SK-MEL-5 (cell line): ENCODE data around the gene FCN3. TPM values are rescaled to one million over a fixed set of nuclear protein-coding genes. Genes with fewer than 3 reads are reported as not detected.
"Not testable (repeated sequence)": the region's sequence is repeated elsewhere in the genome, so short reads cannot be mapped to it uniquely, and the experiment has no call there.

ENCODE experiments used
- DNase-seq: peaks from one replicate; pipeline ENCODE4 v3.0.0-alpha.2; 2016; ENCODE audit warnings: low read depth, low spot score
- in situ Hi-C: cut with HindIII; loops from 2 replicates; pipeline ENCODE4 v1.10.0; 2016; ENCODE audit warnings: low sequenced_read_pairs, high pct_unique_total_duplicates, low pct_unique_long_range_greater_than_20kb
- polyA plus RNA-seq, 2 experiments: library from polyadenylated mRNA; depleted of rRNA; stranded (reverse); fragments of >200 nt; gene quantifications; 2 replicates each; pipeline ENCODE4 v1.2.3, GENCODE V29; 2015
- total RNA-seq: library from RNA; depleted of rRNA; stranded (reverse); fragments of >200 nt; shearing (Covaris generic); gene quantifications from 2 replicates; pipeline ENCODE4 v1.2.3, GENCODE V29; 2014; rRNA removed

FCN3 gene
- not detected in 2 replicates for total RNA-seq
- polyA plus RNA-seq (2015; cell fraction: cytosol; rRNA removed) = not detected in 2 replicates
- not detected in 2 replicates for polyA plus RNA-seq (2015; cell fraction: nucleus; rRNA removed)

DNA sequence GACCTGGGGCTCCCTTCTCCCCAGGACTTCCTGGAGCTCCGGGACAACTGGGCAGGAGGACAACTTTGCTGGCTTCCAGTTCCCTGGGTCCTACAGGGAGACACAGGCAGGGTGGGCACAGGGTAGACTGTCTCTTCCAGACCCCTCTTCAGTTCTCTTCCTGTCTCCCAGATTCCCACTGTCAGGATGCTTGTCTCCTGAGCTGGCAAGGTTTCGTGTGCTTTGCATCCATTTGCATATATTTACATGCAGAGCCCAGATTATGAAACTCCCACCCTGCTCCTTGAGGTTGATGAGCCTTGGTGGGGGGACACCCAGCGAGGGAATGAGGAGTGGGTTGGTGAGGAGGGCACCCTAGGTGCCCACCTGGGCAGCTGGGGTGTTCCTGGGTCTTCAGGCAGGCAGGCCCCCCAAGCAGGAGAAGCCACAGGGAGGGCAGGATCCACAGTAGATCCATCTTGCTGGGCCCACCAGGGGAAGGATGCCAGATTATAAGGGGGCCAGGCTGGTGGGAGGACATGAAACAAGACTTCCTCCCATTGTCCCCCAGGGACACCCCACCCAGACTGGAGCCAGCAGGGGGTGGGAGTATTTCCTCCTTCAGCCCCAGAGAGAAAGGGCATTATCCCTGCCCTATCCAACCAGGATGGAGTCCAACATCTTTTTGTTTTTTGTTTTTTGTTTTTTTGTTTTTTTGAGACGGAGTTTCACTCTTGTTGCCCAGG, at the start of gene FCN3:
TSS of gene FCN3 (minus strand) at position 463 of the 725 bp plus-strand sequence. CDS start at position 457, 6 bp downstream.
- DNase-seq = no peak
- in situ Hi-C loops = no loop called here

DNA sequence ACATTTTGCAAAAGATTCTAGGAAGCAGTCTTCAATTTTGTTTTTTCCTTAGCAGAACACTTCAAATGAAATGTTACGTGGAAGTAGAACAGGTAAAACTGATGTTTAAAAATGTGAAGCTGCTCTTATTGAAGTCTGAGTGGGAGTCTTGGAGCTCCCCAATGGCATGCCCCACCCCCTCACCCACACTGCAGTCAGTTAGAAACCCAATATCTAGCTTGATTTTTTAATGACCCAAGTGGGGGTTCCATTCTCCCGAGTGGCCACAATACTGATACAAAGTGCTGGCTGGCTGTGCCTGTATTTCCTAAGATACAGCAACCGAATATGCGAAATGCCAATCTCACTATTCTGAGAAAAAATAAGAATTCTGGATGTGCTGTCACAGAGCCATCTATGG, 49.1 kb upstream of the FCN3 start:
- in situ Hi-C loops = no loop called here

DNA sequence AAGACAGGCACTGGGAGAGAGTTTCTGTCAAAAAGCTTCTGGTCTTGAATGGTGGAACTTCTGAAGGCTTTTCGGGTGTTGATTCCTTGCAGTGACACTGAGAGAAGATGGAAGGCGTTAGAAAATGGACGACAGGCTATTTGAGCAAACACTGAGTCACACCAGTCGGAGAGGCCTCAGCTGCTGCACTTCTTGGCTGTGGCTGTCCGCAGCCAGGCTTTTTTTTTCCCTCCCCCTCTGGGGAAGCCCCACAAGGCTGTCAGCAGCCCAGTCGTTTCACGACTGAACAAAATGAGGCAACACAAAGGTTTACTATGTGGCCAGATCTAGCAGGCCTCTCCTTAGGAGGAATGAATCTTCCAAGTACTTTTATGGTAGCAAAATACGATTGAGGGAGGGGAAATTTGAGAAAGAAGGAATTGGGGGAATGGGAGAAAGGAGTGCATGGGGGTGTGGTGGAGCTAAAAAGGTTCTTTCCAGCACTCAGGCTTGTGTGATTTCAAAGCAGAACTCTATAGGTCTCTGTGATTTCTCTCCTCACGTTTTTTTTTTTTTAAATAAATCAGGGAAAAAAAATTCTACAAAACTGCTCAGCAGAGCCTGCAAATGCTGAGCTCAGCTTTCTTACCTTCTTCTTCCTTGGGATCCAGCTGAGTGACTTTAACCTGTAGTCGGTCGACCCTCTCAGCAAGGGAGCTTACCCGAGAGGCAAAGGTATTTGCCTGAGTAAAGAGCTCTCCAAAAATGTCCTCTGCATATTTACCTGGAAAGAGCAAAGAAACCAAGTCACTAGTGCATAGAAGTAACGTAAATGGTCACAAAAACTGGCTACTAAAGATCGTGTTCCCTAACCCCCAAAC, 43.9 kb upstream of the FCN3 start:
- peak; percentile 65 for DNase-seq
- in situ Hi-C loops = no loop called here

More for the DNA sequence above, 49.1 kb upstream of the FCN3 start:
- DNase-seq = no peak

DNA sequence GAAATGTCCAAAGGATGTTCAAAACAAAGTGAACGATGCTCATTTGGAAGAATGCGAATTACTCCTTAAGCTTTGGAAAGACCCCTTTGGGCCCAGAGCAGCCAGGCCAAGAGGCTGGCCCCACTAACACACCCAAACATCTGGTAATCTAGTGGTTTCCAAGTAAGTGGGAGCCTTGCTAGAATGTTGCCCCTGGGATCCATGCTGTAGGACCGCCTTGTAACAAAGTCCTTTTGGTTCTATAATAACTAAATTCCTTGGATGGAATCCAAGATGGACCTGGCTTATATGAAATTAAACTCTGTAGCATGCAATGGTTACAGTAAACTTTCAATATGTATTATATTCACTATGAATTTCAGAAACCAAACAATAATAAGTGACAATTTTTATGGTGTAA, 43.1 kb upstream of the FCN3 start:
- DNase-seq = no peak
- in situ Hi-C loops = no loop called here

DNA sequence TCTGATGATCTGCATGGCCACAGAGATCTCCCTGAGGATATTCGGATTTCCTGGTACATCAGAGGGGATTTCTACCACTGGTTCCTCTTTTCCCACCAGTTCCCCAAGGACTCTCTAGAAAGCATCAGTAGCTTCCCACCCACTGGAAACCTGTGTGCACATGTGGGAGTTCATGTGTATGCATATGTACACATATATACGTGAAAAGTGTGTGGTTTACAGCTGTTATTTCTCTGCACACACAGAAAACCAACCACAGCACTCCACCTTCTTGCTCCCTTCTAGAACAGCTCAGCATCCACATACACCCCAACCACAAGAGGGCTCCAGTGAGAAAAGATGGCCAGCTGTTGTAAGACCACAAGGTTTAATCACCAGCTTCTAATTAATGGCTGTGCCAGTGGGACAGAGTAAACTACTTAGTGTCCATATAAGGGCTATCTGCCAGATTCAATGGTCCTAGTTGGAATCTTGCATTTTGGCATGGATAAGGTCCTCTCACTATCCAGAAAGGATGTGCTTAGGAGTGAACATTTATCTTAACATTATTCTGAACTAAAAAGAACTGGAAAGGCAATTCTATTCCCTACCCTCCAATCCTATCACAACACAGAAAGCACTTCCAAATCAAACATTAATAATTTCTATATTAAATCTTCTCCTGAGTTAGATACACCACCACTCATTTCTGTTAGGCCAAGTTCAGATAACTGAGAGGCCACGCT, 41.9 kb upstream of the FCN3 start:
- in situ Hi-C loops = no loop called here
- DNase-seq = peak; percentile 79

DNA sequence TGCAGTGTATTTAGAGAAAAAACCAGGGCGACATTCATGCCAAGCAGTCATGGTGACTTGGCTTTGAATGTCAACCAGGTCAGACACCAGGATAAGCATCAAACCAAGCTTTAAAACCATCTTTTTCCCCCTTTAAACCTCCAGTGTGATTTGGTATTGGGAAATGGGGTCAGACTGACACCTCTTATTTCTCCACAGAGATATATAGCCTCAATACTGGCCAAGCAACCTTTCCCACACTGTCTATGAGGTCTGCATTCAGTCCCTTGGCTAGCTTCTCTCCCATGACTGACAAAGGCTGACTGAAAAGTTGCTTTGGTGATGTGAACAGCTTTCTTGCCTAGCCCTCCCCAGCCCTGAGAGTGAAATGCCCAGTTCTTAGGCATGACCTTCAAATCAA, 39.5 kb upstream of the FCN3 start:
- DNase-seq = no peak
- in situ Hi-C loops = no loop called here

DNA sequence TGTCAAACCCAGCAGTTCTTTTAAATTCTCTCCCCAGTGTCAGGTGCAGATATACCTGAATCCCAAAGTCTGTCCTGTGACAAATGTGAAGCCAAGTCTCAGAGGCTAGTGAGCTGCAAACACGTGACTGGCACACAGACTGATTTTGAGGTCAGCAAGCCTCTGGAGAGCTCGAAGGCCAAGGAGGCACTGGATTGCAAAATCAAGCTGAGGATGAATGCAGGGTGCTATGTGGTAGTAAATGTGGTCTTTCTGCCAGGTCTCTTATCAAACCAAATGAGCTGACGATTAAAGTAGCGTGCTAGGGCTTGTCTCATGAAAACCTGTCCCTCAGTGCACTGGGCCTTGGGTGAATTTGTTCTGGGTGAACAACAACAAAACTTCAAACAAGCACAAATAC, 38.4 kb upstream of the FCN3 start:
- in situ Hi-C loops = no loop called here
- peak; percentile 20 for DNase-seq

DNA sequence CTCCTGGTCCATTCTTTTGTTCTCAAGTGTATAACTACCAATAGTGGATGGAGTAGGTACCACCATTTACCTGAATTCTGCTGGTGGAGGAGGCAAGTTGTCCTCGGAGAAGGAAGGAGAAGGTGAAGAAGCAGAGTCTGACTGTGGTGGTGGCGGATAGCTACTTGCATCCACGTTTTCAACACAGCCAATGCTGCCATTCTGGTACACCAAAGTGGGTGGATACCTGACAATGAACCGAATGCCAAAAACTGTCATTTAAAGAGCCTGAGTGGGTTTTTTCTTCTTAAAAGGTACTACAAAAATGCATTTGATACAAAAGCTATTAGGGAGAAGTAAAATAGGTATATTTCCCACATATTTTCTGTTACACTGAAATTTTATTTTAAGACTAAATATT, 37.9 kb upstream of the FCN3 start:
- in situ Hi-C loops = no loop called here
- DNase-seq = no peak

DNA sequence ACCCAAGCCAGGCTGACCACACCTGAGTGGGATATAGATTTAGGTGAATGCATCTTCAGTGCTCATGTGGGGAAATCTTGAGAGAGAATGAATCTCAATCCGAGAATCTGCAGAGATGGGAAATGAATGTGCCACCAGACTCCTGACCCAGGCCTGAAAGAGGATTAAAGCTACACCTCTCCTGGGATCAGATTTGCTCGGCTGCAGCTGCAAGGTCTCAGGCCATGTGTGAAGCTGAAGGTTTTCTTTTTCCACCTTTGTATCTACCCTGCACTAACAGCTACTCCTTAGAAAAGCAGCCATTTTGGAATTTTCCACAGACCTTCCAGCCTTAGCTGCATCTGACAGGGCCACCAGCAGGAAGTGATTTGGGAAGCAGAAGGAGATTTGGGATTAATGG, 36.1 kb upstream of the FCN3 start:
- no peak for DNase-seq
- in situ Hi-C loops = no loop called here

DNA sequence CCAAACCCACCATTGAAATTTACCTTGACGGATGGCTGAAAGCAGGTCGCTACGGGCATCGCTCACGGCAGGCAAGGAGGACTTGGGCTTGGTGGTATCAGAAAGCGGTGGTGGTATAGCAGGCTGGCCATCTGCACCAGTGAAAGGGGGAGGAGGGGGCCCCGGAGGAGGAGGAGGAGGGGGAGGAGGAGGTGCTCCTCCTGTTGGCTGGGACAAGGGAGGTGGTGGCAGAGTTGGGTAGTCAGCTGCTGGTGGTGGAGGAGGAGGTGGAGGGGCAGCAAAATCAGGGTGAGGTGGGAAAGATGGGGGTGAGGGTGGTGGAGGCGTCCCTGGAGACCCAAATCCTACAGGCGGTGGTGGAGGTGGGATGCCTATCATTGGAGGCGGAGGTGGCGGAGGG, 35.0 kb upstream of the FCN3 start:
- in situ Hi-C loops = no loop called here
- no peak for DNase-seq

DNA sequence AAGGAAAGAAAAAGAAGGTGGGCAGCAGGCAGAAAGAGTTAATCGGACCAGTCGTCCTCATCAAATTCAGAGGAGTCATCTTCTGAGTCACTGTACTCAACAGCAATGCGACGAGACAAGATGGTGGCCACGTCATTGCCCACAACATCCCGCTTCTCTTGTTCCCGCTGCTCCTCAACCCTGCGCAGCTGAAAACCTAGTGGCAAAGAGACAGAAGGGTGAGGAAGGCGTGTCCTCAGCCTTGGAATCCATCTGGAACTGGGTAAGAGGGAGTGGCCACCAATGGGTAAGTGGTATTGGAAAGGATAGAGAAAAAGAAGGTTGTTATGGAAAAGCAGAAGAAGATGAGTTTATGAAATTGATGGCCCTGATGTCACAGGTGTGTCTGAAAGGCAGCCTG, 33.5 kb upstream of the FCN3 start:
- DNase-seq = no peak

DNA sequence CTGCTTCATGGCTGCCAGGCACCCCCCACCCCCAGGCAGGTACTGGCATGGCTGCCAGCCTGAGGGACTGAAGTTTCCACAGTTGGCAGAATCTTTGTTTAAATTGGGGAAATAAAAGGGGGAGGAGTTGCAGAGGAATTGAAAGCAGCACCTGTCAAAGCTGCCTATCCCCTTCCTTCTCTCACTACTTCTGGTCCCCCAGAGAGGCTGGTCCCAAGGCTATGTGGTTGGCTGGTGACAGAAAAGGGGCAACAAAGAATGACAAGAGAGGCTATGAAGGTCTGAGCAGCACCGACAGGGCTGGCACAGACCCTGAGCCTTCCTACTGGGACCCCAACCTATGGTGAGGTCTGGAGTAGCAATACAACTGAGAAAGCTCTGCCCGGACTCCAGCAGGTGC, 32.2 kb upstream of the FCN3 start:
- in situ Hi-C loops, DNase-seq: not testable (repeated sequence)

More for the DNA sequence above, 33.5 kb upstream of the FCN3 start:
- in situ Hi-C loops = no loop called here

DNA sequence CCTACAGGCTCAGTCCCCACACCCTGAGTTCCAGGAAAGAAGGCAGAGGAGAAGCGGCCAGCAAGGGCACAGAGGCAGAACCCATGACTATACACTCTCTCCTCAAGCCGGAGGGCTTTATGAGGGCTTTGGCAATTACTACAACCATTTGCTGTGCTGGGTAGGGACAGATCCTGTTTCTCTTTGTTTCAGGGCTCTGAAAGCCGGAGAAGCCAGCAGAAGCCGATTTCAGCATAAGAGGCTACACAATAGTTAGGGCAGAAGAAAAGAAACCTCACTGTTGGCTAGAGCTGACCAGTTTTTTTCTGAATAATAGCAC, 31.7 kb upstream of the FCN3 start:
- DNase-seq = no peak
- in situ Hi-C loops = no loop called here

DNA sequence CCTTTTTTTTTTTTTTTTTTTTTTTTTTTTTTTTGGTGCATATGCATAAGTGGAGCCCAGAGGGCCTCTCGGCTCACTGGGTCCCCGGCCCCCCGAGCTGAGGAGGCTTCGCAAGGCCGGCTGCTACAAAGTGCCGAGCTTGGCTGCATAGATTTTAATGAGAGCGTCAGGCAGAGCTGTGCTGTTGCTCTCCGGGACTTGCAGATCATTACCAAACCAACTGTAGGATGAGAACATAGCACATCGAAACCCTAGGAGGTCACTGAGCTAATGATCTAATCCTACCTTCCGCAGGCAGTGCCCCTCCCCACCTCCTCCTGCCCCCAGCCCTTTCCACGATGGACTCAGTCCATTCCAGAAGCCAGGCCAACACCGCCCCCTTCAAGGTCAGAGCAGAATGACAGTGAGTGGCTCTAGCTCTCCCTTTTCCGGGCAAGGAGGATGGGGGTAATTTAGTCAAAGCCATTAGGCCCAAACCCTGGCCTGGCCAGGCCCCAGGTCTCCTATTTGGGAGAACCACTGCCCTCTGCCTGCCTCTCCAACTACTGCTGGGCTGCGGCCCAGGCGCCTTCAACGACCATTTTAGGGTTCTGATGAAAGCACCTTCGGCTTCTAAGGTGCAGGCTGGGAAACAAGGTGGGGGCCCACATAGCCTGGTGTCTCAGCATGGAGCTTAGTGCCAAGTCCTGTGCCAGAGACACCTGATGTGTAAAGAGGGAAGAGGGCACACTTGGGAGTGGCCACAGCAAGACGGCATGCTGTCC, 31.2 kb upstream of the FCN3 start:
- DNase-seq, in situ Hi-C loops: not testable (repeated sequence)

DNA sequence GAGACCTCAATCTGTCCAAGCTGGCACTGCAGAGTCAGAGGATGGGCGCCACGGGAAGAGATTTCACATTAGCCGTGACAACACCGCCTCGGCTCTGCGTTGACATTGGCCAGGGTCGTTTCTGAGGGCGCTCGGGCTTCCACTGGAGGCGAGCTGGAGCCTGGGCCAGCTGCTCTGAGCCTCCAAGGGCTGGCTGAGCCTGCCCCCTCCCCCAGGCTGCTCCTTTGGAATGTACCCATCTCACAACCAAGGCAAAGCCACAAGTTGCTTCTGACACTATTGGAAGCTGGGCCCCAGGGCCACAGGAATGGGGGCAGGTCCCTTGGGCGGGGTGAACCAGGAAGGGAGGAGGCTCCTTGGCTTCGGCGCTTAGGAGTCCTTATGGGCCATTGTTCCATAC, 30.4 kb upstream of the FCN3 start:
- in situ Hi-C loops = no loop called here

DNA sequence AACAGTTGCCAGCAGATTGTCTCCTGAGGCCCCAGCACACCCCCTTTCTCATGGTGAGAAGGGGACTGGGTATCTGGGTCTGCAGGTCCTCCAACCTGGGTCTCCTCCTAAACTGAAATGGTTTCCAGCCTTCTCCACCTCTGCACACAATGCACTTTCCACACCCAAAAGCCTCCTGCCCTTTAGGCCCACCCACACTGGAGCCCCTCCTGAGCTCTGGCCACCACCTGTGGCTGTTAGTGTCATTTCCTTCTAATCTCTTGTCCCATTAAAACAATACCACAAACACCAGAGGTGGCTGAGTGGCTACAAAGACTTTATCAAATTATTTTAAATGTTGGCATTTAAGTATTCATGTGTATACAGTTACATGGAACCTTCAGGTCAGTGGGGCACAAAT, 29.3 kb upstream of the FCN3 start:
- in situ Hi-C loops = no loop called here

More for the DNA sequence above, 30.4 kb upstream of the FCN3 start:
- no peak for DNase-seq

DNA sequence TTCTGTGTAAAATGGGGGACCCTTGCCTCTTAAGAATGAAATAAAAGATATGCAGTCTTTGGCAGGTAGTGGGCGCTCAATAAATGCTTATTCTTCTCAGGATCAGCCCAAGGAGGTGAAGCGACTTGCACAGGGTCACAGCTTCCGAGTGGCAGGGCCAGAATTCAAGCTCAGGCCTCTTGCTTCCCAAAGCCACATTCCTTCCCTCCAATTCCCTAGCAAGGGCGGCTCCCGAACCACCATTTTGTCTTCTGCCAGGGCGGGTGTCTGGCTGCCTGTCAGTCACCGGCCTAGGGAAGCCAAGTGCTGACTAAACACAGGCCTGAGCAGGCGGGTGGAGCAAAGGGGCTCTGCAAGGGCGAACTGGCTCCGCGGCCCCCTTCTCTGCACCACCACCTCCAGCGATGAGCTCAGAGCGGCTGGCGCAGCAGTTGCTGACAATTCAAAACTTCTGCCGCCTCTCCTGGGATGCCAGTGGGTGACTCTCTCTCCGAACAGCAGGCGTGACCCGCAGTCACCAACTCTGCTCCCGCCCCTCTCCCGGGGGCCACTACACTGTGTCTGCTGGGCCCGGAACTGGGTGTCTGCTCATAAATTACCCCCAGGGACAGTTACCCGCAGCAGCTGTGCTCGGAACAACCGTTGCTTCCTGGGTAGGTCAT, 28.6 kb upstream of the FCN3 start:
- DNase-seq = peak; percentile 29
- in situ Hi-C loops = no loop called here

More for the DNA sequence above, 29.3 kb upstream of the FCN3 start:
- DNase-seq = no peak
